C4-2B (cell line): ENCODE results near the gene B4GAT1.

Experiments used
- ZFX ChIP-seq: fragments of 450-650 bp; IDR thresholded peaks from 2 replicates; pipeline ENCODE4 v1.6.1; 2017
- TF ChIP-seq, protein P1 (sequence below): fragments of 450-650 bp; conservative IDR thresholded peaks from 2 replicates; pipeline ENCODE4 v1.5.1; 2017; ENCODE audit warnings: mild to moderate bottlenecking

GRCh38 chr11:66366844-66367477 is 19.5 kb upstream of the B4GAT1 start:
- TF ChIP-seq, protein P1, sequence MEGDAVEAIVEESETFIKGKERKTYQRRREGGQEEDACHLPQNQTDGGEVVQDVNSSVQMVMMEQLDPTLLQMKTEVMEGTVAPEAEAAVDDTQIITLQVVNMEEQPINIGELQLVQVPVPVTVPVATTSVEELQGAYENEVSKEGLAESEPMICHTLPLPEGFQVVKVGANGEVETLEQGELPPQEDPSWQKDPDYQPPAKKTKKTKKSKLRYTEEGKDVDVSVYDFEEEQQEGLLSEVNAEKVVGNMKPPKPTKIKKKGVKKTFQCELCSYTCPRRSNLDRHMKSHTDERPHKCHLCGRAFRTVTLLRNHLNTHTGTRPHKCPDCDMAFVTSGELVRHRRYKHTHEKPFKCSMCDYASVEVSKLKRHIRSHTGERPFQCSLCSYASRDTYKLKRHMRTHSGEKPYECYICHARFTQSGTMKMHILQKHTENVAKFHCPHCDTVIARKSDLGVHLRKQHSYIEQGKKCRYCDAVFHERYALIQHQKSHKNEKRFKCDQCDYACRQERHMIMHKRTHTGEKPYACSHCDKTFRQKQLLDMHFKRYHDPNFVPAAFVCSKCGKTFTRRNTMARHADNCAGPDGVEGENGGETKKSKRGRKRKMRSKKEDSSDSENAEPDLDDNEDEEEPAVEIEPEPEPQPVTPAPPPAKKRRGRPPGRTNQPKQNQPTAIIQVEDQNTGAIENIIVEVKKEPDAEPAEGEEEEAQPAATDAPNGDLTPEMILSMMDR = no peak
- no peak for TF ChIP-seq ZFX
